Measurements from ENCODE around the gene TBL1X.

Gene TBL1X

DNA sequence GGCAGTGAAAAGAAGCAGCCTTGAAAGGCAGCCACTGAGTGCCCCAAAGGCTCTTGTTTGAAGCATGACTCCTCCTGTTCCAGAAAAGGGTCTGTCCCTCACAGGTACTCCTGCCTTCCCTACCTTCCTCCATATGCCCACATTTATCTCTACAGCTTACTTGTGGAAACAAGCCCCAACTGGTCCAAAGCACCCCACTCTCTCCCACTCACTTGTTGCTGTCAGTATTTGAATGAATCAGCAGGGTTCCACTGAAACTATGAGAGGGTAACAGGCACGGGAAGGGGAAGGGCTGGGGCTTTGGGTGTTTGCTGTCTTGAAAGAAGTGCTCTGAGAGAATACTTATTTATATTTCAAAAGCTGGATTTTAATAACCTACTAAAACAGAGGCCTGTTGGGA lies 265.9 kb downstream of the TBL1X start:
- TF ChIP-seq, protein P1, sequence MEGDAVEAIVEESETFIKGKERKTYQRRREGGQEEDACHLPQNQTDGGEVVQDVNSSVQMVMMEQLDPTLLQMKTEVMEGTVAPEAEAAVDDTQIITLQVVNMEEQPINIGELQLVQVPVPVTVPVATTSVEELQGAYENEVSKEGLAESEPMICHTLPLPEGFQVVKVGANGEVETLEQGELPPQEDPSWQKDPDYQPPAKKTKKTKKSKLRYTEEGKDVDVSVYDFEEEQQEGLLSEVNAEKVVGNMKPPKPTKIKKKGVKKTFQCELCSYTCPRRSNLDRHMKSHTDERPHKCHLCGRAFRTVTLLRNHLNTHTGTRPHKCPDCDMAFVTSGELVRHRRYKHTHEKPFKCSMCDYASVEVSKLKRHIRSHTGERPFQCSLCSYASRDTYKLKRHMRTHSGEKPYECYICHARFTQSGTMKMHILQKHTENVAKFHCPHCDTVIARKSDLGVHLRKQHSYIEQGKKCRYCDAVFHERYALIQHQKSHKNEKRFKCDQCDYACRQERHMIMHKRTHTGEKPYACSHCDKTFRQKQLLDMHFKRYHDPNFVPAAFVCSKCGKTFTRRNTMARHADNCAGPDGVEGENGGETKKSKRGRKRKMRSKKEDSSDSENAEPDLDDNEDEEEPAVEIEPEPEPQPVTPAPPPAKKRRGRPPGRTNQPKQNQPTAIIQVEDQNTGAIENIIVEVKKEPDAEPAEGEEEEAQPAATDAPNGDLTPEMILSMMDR (IDR thresholded peaks at IDR 0.05), result no peak

DNA sequence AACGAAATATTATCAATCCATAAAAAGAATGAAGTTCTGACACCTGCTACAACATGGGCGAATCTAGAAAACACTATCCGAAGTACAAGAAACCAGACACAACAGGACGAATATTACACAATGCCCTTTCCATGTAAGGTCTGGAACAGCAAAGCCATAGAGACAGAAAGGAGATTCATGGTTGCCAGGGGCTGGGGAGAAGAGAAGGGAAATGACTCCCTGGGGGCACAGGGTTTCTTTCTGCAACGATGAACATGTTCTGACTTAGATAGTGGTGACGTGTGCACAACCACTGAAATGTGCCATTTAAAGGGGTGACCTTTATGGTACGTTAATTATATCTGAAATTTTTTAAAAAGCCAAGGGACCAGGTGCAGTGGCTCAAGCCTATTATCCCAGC lies 272.5 kb downstream of the TBL1X start:
- TF ChIP-seq, protein P1 (IDR thresholded peaks at IDR 0.05), result no peak

DNA sequence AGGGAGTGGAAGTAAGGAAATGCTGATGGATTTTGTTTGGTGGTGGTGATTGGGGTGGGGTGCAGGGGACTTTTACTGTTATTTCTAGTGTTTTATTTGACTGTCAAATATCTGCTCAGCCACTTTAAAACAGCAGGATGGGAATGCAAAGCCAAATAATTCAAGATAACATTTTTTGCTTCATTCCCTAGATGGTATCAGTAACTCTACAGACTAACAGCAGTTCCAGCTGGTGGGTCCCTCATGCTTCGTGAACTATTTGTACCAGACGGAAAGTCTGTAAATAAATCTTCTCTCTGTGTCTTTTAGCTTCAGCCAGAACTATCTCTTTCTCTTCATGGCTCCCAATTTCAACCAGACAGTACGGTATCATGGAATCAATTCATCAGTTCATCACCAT lies 273.3 kb downstream of the TBL1X start:
- TF ChIP-seq, protein P1 (IDR thresholded peaks at IDR 0.05), result no peak

DNA sequence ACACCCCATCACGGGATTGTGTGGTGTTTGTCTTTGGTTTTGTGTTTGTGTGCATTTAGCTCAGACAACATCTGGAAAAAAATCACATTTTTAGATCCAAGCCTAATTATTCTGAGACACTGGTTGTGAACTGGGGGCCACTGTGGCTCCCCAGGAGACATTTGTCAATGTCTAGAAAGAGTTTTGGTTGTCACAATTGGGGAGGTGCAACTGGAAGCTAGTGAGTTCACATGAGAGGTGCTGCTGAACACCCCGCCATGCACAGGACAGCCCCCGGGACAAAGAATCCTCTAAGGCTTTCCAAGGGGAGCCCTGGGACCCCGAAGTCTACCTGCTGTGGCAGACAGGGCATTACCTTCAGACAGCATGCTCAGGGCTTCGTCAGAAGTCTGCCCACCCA lies 274.3 kb downstream of the TBL1X start:
- TF ChIP-seq, protein P1 (IDR thresholded peaks at IDR 0.05), result no peak

DNA sequence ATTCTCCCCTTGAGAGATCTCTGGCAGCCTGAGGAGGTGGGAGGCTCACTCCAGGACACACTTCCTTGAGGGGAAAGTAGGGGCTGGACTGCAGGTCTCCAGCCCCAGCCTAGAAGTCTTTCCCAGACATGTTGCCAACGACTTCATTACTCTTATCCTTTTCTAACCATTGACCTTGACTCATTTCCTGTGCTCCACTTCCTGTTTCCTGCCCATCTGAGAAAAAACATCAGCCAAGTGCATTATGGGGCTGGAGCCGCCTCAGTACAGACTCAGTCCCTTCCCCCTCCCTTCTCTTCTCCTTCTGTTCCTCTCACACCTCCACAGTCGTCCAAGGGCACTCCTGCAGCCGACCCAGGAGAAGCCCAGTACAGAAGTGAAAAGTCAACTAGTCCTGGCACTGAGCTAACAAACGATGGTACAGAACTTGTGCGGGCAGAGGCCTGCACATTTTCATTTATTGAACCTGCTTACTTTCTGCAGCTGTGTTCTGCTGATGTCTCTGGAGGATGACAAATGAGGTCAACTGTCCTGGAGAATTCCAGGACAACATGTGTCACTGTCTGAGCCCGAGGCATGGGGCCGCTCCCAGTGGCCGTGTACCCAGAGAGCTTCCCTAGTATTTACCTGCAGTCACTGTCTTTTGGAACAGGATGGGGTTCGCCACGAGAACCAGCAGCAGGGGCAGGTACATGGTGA lies 280.7 kb downstream of the TBL1X start:
- TF ChIP-seq, protein P1 (IDR thresholded peaks at IDR 0.05), result no peak

DNA sequence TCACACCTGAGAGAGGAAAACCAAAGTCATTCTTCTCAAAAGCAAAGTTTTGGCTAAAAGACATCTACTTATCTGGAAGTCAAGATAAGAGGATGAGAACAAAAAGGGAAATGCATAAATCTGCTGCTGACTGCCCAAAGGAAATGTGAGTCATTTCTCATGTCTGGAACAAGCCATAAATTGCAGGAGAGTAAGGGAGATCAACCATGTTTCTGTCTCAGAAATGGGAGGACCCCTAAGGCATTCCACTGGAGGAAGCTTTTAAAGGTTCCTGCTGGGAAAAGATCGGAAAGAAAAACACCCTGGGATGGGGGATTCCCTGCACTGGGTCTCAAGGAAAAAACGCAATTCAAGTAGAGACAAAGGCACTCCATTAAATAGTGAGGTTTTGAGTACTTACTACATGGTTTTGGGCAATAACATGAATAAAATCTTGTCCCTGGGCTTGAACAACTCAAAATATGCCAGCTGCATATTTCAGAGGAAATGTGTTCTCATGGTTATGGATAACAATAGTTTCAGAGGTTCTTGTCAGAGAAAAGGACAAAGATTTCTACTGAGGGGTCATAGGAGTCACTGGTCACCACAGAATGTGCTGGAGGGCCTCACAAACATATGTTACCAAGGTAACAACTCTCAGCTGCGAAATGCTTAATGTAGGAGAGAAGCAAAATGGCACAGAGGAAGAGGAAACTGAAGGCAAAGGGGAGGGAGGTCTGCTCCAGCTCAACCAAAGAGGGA lies 281.5 kb downstream of the TBL1X start:
- TF ChIP-seq, protein P1 (IDR thresholded peaks at IDR 0.05), result no peak

DNA sequence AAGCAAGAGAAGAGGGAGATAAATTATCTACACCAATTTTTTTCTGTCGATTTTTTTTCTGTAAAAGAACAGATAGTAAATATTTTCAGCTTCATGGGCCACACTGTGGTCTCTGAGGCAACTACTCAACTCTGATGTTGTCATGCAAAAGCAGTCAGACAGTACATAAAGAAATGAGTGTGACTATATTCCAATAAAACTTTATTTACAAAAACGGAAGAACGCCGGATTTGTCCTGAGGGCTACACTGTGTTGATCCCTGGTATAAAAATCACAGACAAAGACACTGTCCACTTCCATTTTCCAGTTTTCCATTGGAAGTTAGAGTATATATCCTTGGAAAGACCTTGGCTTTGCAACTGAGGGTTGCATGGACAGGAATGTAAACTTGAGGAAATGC lies 282.8 kb downstream of the TBL1X start:
- TF ChIP-seq, protein P1 (IDR thresholded peaks at IDR 0.05), result no peak

Measured in LNCAP (cell line).